HEK293T (cell line): ENCODE measurements around the gene UBR3.
A peak's percentile ranks its signal among the peaks of the same experiment; 100 is the strongest.

Source experiments
- BHLHE40 ChIP-seq: fragments of 450-650 bp; IDR thresholded peaks from 2 replicates; pipeline ENCODE4 v1.6.1; 2016; ENCODE audit warnings: mild to moderate bottlenecking, moderate library complexity, borderline replicate concordance
- CTBP1 ChIP-seq: fragments of 450-650 bp; IDR thresholded peaks from 2 replicates; pipeline ENCODE4 v1.6.1; 2016; ENCODE audit warnings: borderline replicate concordance
- ELF4 ChIP-seq: fragments of 450-650 bp; IDR thresholded peaks from 2 replicates; pipeline ENCODE4 v1.6.1; 2017; ENCODE audit warnings: antibody characterized with exemption
- FOXA1 ChIP-seq: fragments of 450-650 bp; IDR thresholded peaks from 2 replicates; pipeline ENCODE4 v1.6.1; 2016; ENCODE audit warnings: mild to moderate bottlenecking
- FOXK2 ChIP-seq: fragments of 450-650 bp; IDR thresholded peaks from 2 replicates; pipeline ENCODE4 v1.6.1; 2016; ENCODE audit warnings: mild to moderate bottlenecking
- FOXM1 ChIP-seq: fragments of 450-650 bp; IDR thresholded peaks from 2 replicates; pipeline ENCODE4 v1.6.1; 2017; ENCODE audit warnings: mild to moderate bottlenecking, borderline replicate concordance
- HDGF ChIP-seq: fragments of 450-650 bp; IDR thresholded peaks from 2 replicates; pipeline ENCODE4 v1.6.1; 2017; ENCODE audit warnings: antibody characterized with exemption, borderline replicate concordance
- L3MBTL2 ChIP-seq: fragments of 450-650 bp; conservative IDR thresholded peaks from 2 replicates; pipeline ENCODE4 v1.6.1; 2016; ENCODE audit warnings: mild to moderate bottlenecking
- LEF1 ChIP-seq: fragments of 450-650 bp; IDR thresholded peaks from 2 replicates; pipeline ENCODE4 v1.6.1; 2017; ENCODE audit warnings: mild to moderate bottlenecking, borderline replicate concordance
- NFRKB ChIP-seq: fragments of 450-650 bp; IDR thresholded peaks from 2 replicates; pipeline ENCODE4 v1.6.1; 2016; ENCODE audit warnings: mild to moderate bottlenecking, moderate library complexity
- SP1 ChIP-seq: fragments of 450-650 bp; IDR thresholded peaks from 2 replicates; pipeline ENCODE4 v1.6.1; 2017
- SUZ12 ChIP-seq: fragments of 450-650 bp; IDR thresholded peaks from 2 replicates; pipeline ENCODE4 v1.6.1; 2016; ENCODE audit warnings: mild to moderate bottlenecking
- TARDBP ChIP-seq: fragments of 450-650 bp; IDR thresholded peaks from 2 replicates; pipeline ENCODE4 v1.6.1; 2016
- TF ChIP-seq, protein P1 (sequence below): fragments of 450-650 bp; IDR thresholded peaks from 2 replicates; pipeline ENCODE4 v1.6.1; 2016

DNA sequence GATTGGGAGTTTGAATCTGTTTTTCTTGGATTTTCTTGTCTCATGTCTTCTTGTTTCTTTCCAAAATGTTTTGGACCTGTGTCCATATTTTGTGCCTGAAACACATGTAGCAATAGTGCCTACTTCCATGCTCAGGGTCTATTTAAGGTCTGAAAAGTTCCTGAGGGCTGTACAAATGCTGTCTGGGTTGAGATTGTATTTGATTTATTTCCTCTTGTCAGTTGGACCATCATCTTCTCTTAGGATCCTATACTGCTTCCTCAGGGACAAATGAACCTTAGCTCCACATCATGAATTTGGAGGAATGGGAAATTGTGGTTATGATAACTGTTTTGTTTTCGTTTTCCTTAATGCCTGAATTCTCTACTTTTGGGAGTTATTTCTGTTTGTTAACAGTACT is 59.9 kb downstream of the UBR3 start:
- TF ChIP-seq FOXA1 (no peak), BHLHE40 (no peak), NFRKB (no peak), SP1 (no peak), FOXM1 (no peak), LEF1 (no peak), ELF4 (no peak), TARDBP (no peak), CTBP1 (no peak), FOXK2 (no peak), SUZ12 (no peak), L3MBTL2 (no peak), HDGF (no peak)
- TF ChIP-seq, protein P1, sequence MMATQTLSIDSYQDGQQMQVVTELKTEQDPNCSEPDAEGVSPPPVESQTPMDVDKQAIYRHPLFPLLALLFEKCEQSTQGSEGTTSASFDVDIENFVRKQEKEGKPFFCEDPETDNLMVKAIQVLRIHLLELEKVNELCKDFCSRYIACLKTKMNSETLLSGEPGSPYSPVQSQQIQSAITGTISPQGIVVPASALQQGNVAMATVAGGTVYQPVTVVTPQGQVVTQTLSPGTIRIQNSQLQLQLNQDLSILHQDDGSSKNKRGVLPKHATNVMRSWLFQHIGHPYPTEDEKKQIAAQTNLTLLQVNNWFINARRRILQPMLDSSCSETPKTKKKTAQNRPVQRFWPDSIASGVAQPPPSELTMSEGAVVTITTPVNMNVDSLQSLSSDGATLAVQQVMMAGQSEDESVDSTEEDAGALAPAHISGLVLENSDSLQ = peak; percentile 33; the same call in 1 of the 2 replicates
